BJ (cell line): Measurements from ENCODE around the gene UNC45A. TPM values are rescaled to one million over a fixed set of nuclear protein-coding genes. Genes with fewer than 3 reads are reported as not detected.

Source experiments
- CTCF ChIA-PET: fragments of 350-600 bp; formaldehyde crosslinking; extraction: SDS; loops from one replicate; lab custom pipeline; 2021; ENCODE audit warnings: antibody characterized with exemption, inconsistent platforms; lab: Yijun Ruan, JAX
- POLR2A ChIA-PET: fragments of 300-600 bp; sonication (Branson Sonifier 250); formaldehyde crosslinking; extraction: SDS; loops from one replicate; lab custom pipeline; 2021; ENCODE audit warnings: antibody characterized with exemption; lab: Charles Lee
- DNase-seq: peaks from one replicate; pipeline ENCODE4 v3.0.0-alpha.2; 2011; ENCODE audit warnings: low read depth
- H3K27me3 ChIP-seq: 2 replicates; pipeline ENCODE4 v1.6.0; 2011; ENCODE audit warnings: low read length; ENCODE audit not compliant: control insufficient read depth, insufficient read depth
- H3K36me3 ChIP-seq: 2 replicates; pipeline ENCODE4 v1.5.1; 2011; ENCODE audit warnings: low read length; ENCODE audit not compliant: control insufficient read depth, insufficient read depth
- H3K4me3 ChIP-seq: 2 replicates; pipeline ENCODE4 v1.5.1; 2011; ENCODE audit warnings: low read depth, mild to moderate bottlenecking, control low read depth, low read length
- CTCF ChIP-seq: IDR thresholded peaks from 2 replicates; pipeline ENCODE4 v1.5.1; 2011; ENCODE audit warnings: low read depth, mild to moderate bottlenecking, control low read depth, inconsistent platforms, low read length, moderate library complexity; ENCODE audit not compliant: insufficient read depth
- polyA plus RNA-seq: library from polyadenylated mRNA; depleted of rRNA; stranded (reverse); fragments of >200 nt; gene quantifications from 2 replicates; pipeline ENCODE4 v1.2.3, GENCODE V29; 2011

The UNC45A gene
- polyA plus RNA-seq, 1 experiment: 93.8 TPM

GRCh38 chr15:90954712-90955623 is 19.9 kb downstream of the UNC45A start, which contains the start of gene RCCD1:
Gene RCCD1 (plus strand): TSS chr15:90954884. CDS start chr15:90956735, 1,851 bp downstream.
- ChIA-PET POLR2A (no interaction called here), CTCF (interaction anchor here (0.8 to 9.3 kb wide), 10 partner anchors 12 to 318 kb away, joined by 3 to 122 read pairs (median 33); partner anchors contain the start of genes HDDC3 and UNC45A)
- Histone ChIP-seq H3K4me3 (peak within 1 kb of the TSS; percentile 78), H3K36me3 (peaks cover 20% of the 10 kb centered on the region), H3K27me3 (no peaks in the 10 kb centered on the region)
- no peak for TF ChIP-seq CTCF
- peak; percentile 68 for DNase-seq

- no peak for TF ChIP-seq CTCF
- H3K4me3 ChIP-seq: peak overlapping the region; percentile 78
- no peaks in the 10 kb centered on the region for H3K27me3 ChIP-seq
- peaks cover 14% of the 10 kb centered on the region for H3K36me3 ChIP-seq
- POLR2A ChIA-PET: no interaction called here
- no peak for DNase-seq
- CTCF ChIA-PET: interaction anchor here (0.7 to 9.3 kb wide), 22 partner anchors 7 to 1117 kb away, joined by 3 to 122 read pairs (median 11); partner anchors contain the start of genes HDDC3, PRC1 and UNC45A
Observed at GRCh38 chr15:90955624-90956273, 20.7 kb downstream of the UNC45A start.

- H3K4me3 ChIP-seq: peak overlapping the region; percentile 65
- ChIA-PET CTCF (interaction anchor here (0.6 to 9.3 kb wide), 34 partner anchors 8 to 1117 kb away, joined by 3 to 122 read pairs (median 5); partner anchors contain the start of genes HDDC3, PRC1, UNC45A and VPS33B), POLR2A (interaction anchor here (0.6 kb wide), 1 partner anchor 30 kb away, joined by 3 read pairs; no protein-coding TSS in a partner anchor)
- peak; percentile 72 for TF ChIP-seq CTCF
- no peaks in the 10 kb centered on the region for H3K27me3 ChIP-seq
- H3K36me3 ChIP-seq: peaks cover 16% of the 10 kb centered on the region
- DNase-seq: no peak
Observed at GRCh38 chr15:90956274-90957030, 21.4 kb downstream of the UNC45A start.

- peaks cover 18% of the 10 kb centered on the region for H3K36me3 ChIP-seq
- peak overlapping the region; percentile 65 for H3K4me3 ChIP-seq
- no peak for DNase-seq
- CTCF ChIA-PET: interaction anchor here (0.5 to 9.3 kb wide), 33 partner anchors 9 to 457 kb away, joined by 3 to 122 read pairs (median 5); partner anchors contain the start of genes HDDC3, PRC1, UNC45A and VPS33B
- no peak for TF ChIP-seq CTCF
- no peaks in the 10 kb centered on the region for H3K27me3 ChIP-seq
- POLR2A ChIA-PET: interaction anchor here (0.6 kb wide), 2 partner anchors 20 to 30 kb away, joined by 3 to 10 read pairs; no protein-coding TSS in a partner anchor
Observed at GRCh38 chr15:90957031-90957790, 22.1 kb downstream of the UNC45A start.
